AG04450 (cell line): ENCODE results near the gene CRLF3. TPM values are rescaled to one million over a fixed set of nuclear protein-coding genes. Genes with fewer than 3 reads are reported as not detected.
"Not testable (repeated sequence)": the region's sequence is repeated elsewhere in the genome, so short reads cannot be mapped to it uniquely, and the experiment has no call there.

Source experiments
- CTCF ChIA-PET: fragments of 300-600, 350-600 bp; formaldehyde crosslinking; extraction: SDS; loops from one replicate; lab custom pipeline; 2022; ENCODE audit warnings: antibody characterized with exemption, inconsistent platforms; lab: Charles Lee
- POLR2A ChIA-PET: fragments of 350-600 bp; formaldehyde crosslinking; extraction: SDS; loops from one replicate; lab custom pipeline; 2021; ENCODE audit warnings: antibody characterized with exemption, inconsistent platforms; lab: Yijun Ruan, JAX
- DNase-seq: peaks from one replicate; pipeline ENCODE4 v3.0.0-alpha.2; 2011; ENCODE audit warnings: low read depth, low spot score
- H3K27ac ChIP-seq: one replicate; pipeline ENCODE4 v1.5.1; 2012; ENCODE audit warnings: low read depth, low read length, control low read depth
- H3K27me3 ChIP-seq: one replicate; pipeline ENCODE4 v1.6.0; 2012; ENCODE audit warnings: low read length; ENCODE audit not compliant: control insufficient read depth, insufficient read depth
- H3K4me3 ChIP-seq: 2 replicates; pipeline ENCODE4 v1.5.1; 2011; ENCODE audit warnings: mild to moderate bottlenecking, low read depth, low read length, control low read depth
- H3K9me3 ChIP-seq: 2 replicates; pipeline ENCODE4 v1.5.1; 2012; ENCODE audit warnings: low read length; ENCODE audit not compliant: control insufficient read depth, insufficient read depth
- polyA plus RNA-seq: library from polyadenylated mRNA; depleted of rRNA; stranded (reverse); fragments of >200 nt; gene quantifications from 2 replicates; pipeline ENCODE4 v1.2.3, GENCODE V29; 2011; rRNA removed
- small RNA-seq: library from RNA; depleted of rRNA; stranded (forward); fragments of <200 nt; gene quantifications from one replicate; pipeline ENCODE3, GENCODE V24; 2012; ENCODE audit warnings: low read depth; ENCODE audit not compliant: insufficient read length
- TF ChIP-seq, protein P1 (sequence below): IDR thresholded peaks from 2 replicates; pipeline ENCODE4 v1.5.1; 2011; ENCODE audit warnings: low read depth, low read length, control low read depth, inconsistent platforms

Gene CRLF3
- polyA plus RNA-seq, 1 experiment: 10.1 TPM

DNA sequence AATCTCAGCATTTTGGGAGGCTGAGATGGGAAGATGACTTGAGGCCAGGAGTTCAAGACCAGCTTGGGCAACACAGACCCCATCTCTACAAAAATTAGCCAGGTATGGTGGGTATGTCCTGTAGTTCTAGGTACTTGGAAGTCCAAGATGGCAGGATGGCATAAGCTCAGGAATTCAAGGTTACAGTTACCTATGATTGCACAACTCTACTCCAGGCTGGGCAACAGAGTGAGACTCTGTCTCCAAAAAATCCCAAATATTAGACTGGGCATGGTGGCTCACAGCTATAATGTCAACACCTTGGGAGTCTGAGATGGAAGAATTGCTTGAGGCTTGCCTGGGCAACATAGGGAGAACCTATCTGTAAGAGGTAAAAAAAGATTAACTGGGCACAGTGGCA is 63.4 kb downstream of the CRLF3 start:
- ChIA-PET CTCF (no interaction called here), POLR2A (no interaction called here)
- no peak for DNase-seq
- Histone ChIP-seq H3K9me3 (no peaks in the 10 kb centered on the region), H3K27ac (no peak overlapping the region), H3K27me3 (no peaks in the 10 kb centered on the region), H3K4me3 (no peak overlapping the region)
- TF ChIP-seq, protein P1, sequence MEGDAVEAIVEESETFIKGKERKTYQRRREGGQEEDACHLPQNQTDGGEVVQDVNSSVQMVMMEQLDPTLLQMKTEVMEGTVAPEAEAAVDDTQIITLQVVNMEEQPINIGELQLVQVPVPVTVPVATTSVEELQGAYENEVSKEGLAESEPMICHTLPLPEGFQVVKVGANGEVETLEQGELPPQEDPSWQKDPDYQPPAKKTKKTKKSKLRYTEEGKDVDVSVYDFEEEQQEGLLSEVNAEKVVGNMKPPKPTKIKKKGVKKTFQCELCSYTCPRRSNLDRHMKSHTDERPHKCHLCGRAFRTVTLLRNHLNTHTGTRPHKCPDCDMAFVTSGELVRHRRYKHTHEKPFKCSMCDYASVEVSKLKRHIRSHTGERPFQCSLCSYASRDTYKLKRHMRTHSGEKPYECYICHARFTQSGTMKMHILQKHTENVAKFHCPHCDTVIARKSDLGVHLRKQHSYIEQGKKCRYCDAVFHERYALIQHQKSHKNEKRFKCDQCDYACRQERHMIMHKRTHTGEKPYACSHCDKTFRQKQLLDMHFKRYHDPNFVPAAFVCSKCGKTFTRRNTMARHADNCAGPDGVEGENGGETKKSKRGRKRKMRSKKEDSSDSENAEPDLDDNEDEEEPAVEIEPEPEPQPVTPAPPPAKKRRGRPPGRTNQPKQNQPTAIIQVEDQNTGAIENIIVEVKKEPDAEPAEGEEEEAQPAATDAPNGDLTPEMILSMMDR: no peak

DNA sequence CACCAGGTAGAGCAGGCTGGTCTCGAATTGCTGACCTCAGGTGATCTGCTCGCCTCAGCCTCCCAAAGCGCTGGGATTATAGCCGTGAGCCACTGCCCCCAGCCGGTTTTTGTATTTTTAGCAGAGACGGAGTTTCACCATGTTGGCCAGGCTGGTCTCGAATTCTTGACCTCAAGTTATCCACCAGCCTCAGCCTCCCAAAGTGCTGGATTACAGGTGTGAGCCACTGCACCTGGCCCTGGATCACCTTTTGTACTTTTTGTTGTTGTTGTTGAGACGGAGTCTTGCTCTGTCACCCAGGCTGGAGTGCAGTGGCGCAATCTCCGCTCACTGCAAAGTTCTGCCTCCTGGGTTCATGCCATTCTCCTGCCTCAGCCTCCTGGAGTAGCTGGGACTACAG is 71.2 kb downstream of the CRLF3 start:
- H3K9me3 ChIP-seq, CTCF ChIA-PET, H3K4me3 ChIP-seq, H3K27ac ChIP-seq, POLR2A ChIA-PET, DNase-seq, H3K27me3 ChIP-seq: not testable (repeated sequence)

DNA sequence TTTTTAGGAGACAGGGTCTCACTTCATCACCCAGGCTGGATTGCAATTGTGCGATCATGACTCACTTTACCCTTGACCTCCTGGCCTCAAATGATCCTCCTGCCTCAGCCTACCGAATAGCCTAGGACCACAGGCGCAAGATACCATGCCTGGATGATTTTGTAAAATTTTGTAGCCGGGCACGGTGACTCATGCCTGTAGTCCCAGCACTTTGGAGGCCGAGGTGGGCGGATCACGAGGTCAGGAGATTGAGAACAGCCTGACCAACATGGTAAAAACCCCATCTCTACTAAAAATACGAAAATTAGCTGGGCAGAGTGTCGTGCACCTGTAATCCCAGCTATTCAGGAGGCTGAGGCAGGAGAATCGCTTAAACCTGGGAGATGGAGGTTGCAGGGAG is 73.5 kb downstream of the CRLF3 start:
- H3K27ac ChIP-seq, H3K27me3 ChIP-seq, H3K4me3 ChIP-seq, H3K9me3 ChIP-seq, POLR2A ChIA-PET, CTCF ChIA-PET, DNase-seq: not testable (repeated sequence)

DNA sequence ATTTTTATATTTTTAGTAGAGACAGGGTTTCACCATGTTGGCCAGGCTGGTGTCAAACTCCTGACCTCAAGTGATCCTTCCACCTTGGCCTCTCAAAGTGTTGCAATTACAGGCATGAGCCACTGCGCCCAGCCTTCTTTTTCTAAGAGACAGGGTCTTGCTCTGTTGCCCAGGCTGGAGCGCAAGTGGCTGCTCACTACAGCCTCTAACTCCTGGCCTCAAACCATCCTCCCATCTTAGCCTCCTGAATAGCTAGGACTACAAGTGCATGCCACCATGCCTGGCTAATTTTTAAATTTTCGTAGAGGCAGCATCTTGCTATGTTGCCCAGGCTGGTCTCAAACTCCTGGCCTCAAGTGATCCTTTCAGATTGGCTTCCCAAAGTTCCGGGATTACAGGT is 76.9 kb downstream of the CRLF3 start:
- H3K27ac ChIP-seq, DNase-seq, POLR2A ChIA-PET, CTCF ChIA-PET, H3K27me3 ChIP-seq, H3K9me3 ChIP-seq, H3K4me3 ChIP-seq: not testable (repeated sequence)

DNA sequence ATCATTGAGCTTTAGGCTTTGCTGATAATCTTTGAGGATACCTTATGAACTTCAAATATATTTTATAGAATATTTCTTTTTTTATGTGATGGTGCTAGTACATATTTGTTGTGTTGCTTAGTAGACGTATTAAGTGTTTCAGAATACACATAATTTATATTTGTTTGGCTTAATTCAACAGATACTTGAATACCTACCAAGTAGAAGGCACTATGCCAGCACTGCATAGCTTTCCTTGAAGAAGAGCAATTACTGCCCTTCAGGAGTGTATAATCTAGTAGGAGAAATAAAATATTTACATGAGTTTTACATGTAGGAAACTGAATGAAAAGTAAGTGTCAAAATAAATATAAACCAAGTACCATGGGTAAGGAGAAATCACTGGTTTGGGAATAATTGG is 81.8 kb downstream of the CRLF3 start:
- H3K27ac ChIP-seq, DNase-seq, CTCF ChIA-PET: not testable (repeated sequence)

DNA sequence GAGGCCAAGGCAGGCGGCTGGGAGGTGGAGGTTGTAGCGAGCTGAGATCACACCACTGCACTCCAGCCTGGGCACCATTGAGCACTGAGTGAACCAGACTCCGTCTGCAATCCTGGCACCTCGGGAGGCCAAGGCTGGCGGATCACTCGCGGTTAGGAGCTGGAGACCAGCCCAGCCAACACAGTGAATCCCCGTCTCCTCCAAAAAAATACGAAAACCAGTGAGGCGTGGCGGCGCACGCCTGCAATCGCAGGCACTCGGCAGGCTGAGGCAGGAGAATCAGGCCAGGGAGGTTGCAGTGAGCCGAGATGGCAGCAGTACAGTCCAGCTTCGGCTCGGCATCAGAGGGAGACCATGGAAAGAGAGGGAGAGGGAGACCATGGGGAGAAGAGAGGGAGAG is 88.1 kb downstream of the CRLF3 start:
- H3K9me3 ChIP-seq, H3K27me3 ChIP-seq, CTCF ChIA-PET, POLR2A ChIA-PET, H3K4me3 ChIP-seq, DNase-seq, H3K27ac ChIP-seq: not testable (repeated sequence)

More for the DNA sequence above, 81.8 kb downstream of the CRLF3 start:
- H3K9me3 ChIP-seq, POLR2A ChIA-PET, H3K27me3 ChIP-seq, H3K4me3 ChIP-seq: not testable (repeated sequence)

DNA sequence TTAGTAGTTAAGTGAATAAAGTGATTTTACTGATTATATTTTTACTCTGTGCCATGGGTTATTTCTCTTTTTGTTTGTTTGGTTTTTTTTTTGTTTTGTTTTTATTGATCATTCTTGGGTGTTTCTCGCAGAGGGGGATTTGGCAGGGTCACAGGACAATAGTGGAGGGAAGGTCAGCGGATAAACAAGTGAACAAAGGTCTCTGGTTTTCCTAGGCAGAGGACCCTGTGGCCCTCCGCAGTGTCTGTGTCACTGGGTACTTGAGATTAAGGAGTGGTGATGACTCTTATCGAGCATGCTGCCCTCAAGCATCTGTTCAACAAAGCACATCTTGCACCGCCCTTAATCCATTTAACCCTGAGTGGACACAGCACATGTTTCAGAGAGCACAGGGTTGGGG is 88.8 kb downstream of the CRLF3 start:
- H3K4me3 ChIP-seq, POLR2A ChIA-PET, H3K9me3 ChIP-seq, DNase-seq, H3K27me3 ChIP-seq, H3K27ac ChIP-seq, CTCF ChIA-PET: not testable (repeated sequence)

DNA sequence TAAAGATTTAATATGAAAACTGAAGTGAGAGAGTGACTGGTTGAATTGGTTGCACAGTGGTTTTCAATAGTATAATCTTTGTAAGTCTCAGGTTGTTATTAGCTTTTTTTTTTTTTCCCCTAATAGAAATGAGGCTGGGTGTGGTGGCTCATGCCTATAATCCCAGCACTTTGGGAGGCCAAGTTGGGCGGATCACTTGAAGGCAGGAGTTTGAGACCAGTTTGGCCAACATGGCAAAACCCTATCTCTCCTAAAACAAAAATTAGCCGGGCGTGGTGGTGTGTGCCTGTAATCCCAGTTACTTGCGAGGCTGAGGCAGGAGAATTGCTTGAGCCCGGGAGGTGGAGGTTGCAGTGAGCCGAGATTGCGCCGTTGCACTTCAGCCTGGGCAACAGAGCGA is 89.3 kb downstream of the CRLF3 start:
- CTCF ChIA-PET: interaction anchor here (0.8 kb wide), 1 partner anchor 258 kb away, joined by 4 read pairs; the partner anchor contains the start of gene GOSR1
- POLR2A ChIA-PET, H3K27me3 ChIP-seq, H3K9me3 ChIP-seq, H3K4me3 ChIP-seq, H3K27ac ChIP-seq, DNase-seq: not testable (repeated sequence)

DNA sequence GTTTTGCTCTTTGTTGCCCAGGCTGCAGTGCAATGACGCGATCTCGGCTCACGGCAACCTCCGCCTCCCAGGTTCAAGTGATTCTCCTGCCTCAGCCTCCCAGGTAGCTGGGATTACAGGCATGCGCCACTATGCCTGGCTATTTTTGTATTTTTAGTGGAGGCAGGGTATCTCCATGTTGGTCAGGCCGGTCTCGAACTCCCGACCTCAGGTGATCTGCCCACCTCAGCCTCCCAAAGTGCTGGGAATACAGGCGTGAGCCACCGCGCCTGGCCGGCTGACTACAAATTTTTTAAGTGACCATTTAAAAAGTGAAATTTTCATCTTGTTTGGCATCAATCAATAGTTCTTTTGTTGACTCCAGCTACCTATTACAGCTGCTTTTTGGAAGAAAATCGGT is 90.3 kb downstream of the CRLF3 start:
- CTCF ChIA-PET: interaction anchor here (0.8 kb wide), 1 partner anchor 257 kb away, joined by 4 read pairs; the partner anchor contains the start of gene GOSR1
- not testable (repeated sequence) for H3K27me3 ChIP-seq

More for the DNA sequence above, 90.3 kb downstream of the CRLF3 start:
- H3K9me3 ChIP-seq, POLR2A ChIA-PET, H3K4me3 ChIP-seq, H3K27ac ChIP-seq, DNase-seq: not testable (repeated sequence)

Small RNA genes lying within 50 kb of the gene (small RNA-seq; reads per million reads assigned to genes)
- not detected for gene RNU6-298P

Other genes with a start within 250 kb of the CRLF3 start
- gene ATAD5, start 7.3 kb upstream of the CRLF3 start, polyA plus RNA-seq: 0.61 and 1.0 TPM in 2 replicates
- gene TEFM, start 81.5 kb upstream of the CRLF3 start, polyA plus RNA-seq: 10.6 and 16.6 TPM in 2 replicates
- gene ADAP2, start 97.3 kb upstream of the CRLF3 start, polyA plus RNA-seq: 1.4 and 1.7 TPM in 2 replicates
- gene RNF135, start 146.3 kb upstream of the CRLF3 start, polyA plus RNA-seq: 14.6 and 15.9 TPM in 2 replicates